Measurements from ENCODE around the gene CORO2B. TPM values are rescaled to one million over a fixed set of nuclear protein-coding genes. Genes with fewer than 3 reads are reported as not detected.

CORO2B gene
- polyA plus RNA-seq, 3 donors, result 0.03 TPM; not detected in 2

- Histone ChIP-seq H3K9ac (ENCODE audit: insufficient read depth, low read length, poor library complexity, severe bottlenecking) (no peak overlapping the region), H3K9me3 (replicated peaks in 1 of 2; ENCODE audit: control insufficient read depth in 1 of 2, insufficient read depth in 1 of 2, low read length in 2 of 2) (no peaks in the 10 kb centered on the region), H3K4me2 (replicated peaks; ENCODE audit: extremely low read depth, low read length, poor library complexity, severe bottlenecking) (no peak overlapping the region), H3K27me3 (ENCODE audit: control insufficient read depth in 2 of 2, insufficient read depth in 2 of 2, low read length in 2 of 2) (no peaks in the 10 kb centered on the region), H3K4me1 (ENCODE audit: control insufficient read depth in 1 of 2, insufficient read depth in 2 of 2, low read length in 2 of 2) (no peaks in the 10 kb centered on the region), H3K79me2 (ENCODE audit: insufficient read depth, low read length) (no peaks in the 10 kb centered on the region), H4K20me1 (ENCODE audit: insufficient read depth, low read length) (no peaks in the 10 kb centered on the region), H3K36me3 (replicated peaks in 1 of 2; ENCODE audit: control insufficient read depth in 1 of 2, insufficient read depth in 2 of 2, low read length in 2 of 2) (no peaks in the 10 kb centered on the region), H3K27ac (ENCODE audit: low read depth in 1 of 2, low read length in 2 of 2) (no peak overlapping the region), H3K4me3 (replicated peaks in 1 of 3; ENCODE audit: low read depth in 2 of 3, low read length in 3 of 3) (no peak overlapping the region), H2AFZ (ENCODE audit: insufficient read depth, low read depth, low read length, poor library complexity, severe bottlenecking) (no peak overlapping the region)
- Mint-ChIP-seq H3K9me3 (no peaks in the 10 kb centered on the region), H3K27ac (no peak overlapping the region), H3K4me3 (no peak overlapping the region), H3K36me3 (no peaks in the 10 kb centered on the region), H3K27me3 (ENCODE audit: low read depth in 3 of 3) (peaks cover 0 to 9% (median 2%) of the 10 kb centered on the region in 3 donors), H3K4me1 (peaks cover 7% of the 10 kb centered on the region)
- TF ChIP-seq CTCF (IDR thresholded peaks at IDR 0.05), result no peak
- DNase-seq, result no peak
- WGBS (ENCODE audit: insufficient coverage), result 89% methylated on average over 4 of the region's 8 CpGs
- intact Hi-C loops (cut with micrococcal nuclease), result no loop called here
Measured at GRCh38 chr15:68683026-68683425, 104.2 kb downstream of the CORO2B start.

GRCh38 chr15:68683551-68683950 lies 104.8 kb downstream of the CORO2B start:
- no peak overlapping the region for H3K27ac Mint-ChIP-seq
- H3K9me3 Mint-ChIP-seq, result no peaks in the 10 kb centered on the region
- Histone ChIP-seq H3K27ac (ENCODE audit: low read depth in 1 of 2, low read length in 2 of 2) (no peak overlapping the region), H3K79me2 (ENCODE audit: insufficient read depth, low read length) (no peaks in the 10 kb centered on the region), H3K9me3 (replicated peaks in 1 of 2; ENCODE audit: control insufficient read depth in 1 of 2, insufficient read depth in 1 of 2, low read length in 2 of 2) (no peaks in the 10 kb centered on the region), H3K27me3 (ENCODE audit: control insufficient read depth in 2 of 2, insufficient read depth in 2 of 2, low read length in 2 of 2) (no peaks in the 10 kb centered on the region), H3K4me1 (ENCODE audit: control insufficient read depth in 1 of 2, insufficient read depth in 2 of 2, low read length in 2 of 2) (no peaks in the 10 kb centered on the region), H3K4me3 (replicated peaks in 1 of 3; ENCODE audit: low read depth in 2 of 3, low read length in 3 of 3) (no peak overlapping the region), H3K9ac (ENCODE audit: insufficient read depth, low read length, poor library complexity, severe bottlenecking) (no peak overlapping the region), H3K36me3 (replicated peaks in 1 of 2; ENCODE audit: control insufficient read depth in 1 of 2, insufficient read depth in 2 of 2, low read length in 2 of 2) (no peaks in the 10 kb centered on the region), H4K20me1 (ENCODE audit: insufficient read depth, low read length) (no peaks in the 10 kb centered on the region), H2AFZ (ENCODE audit: insufficient read depth, low read depth, low read length, poor library complexity, severe bottlenecking) (no peak overlapping the region), H3K4me2 (replicated peaks; ENCODE audit: extremely low read depth, low read length, poor library complexity, severe bottlenecking) (no peak overlapping the region)
- H3K27me3 Mint-ChIP-seq (ENCODE audit: low read depth in 3 of 3), result peaks cover 0 to 9% (median 2%) of the 10 kb centered on the region in 3 donors
- peaks cover 7% of the 10 kb centered on the region for H3K4me1 Mint-ChIP-seq
- no peak for TF ChIP-seq CTCF (IDR thresholded peaks at IDR 0.05)
- DNase-seq, result no peak
- intact Hi-C loops (cut with micrococcal nuclease), result no loop called here
- WGBS (ENCODE audit: insufficient coverage), result 94% methylated on average over 2 of the region's 2 CpGs
- H3K36me3 Mint-ChIP-seq, result no peaks in the 10 kb centered on the region
- H3K4me3 Mint-ChIP-seq, result no peak overlapping the region

Measured in CD14-positive monocyte (primary cell).